HL-60 (cell line): Measurements from ENCODE around the gene PDK2.
A peak's percentile ranks its signal among the peaks of the same experiment; 100 is the strongest.

Source experiments
- DNase-seq, 2 experiments: peaks; one replicate each; pipeline ENCODE4 v3.0.0-alpha.2; 2010 to 2020; ENCODE audit warnings: low read depth in 1 of 2, low spot score in 1 of 2
- H3K27ac ChIP-seq: fragments of 250-450 bp; sonication (Bioruptor Pico); replicated peaks from 2 replicates; pipeline ENCODE4 v1.5.1; 2020; ENCODE audit warnings: mild to moderate bottlenecking, moderate library complexity
- H3K27me3 ChIP-seq: fragments of 250-450 bp; sonication (Bioruptor Pico); 2 replicates; pipeline ENCODE4 v1.5.1; 2021; ENCODE audit warnings: mild to moderate bottlenecking, moderate library complexity; ENCODE audit not compliant: insufficient read depth, poor library complexity, severe bottlenecking
- H3K4me3 ChIP-seq: replicated peaks from 2 replicates; pipeline ENCODE4 v1.5.1; 2011; ENCODE audit warnings: mild to moderate bottlenecking, control low read depth, low read length; ENCODE audit not compliant: insufficient read depth
- CTCF ChIP-seq: IDR thresholded peaks from one replicate; pipeline ENCODE4 v1.5.1; 2011; ENCODE audit warnings: low read length, control low read depth, inconsistent platforms; ENCODE audit not compliant: insufficient read depth
- GABPA ChIP-seq: IDR thresholded peaks from 2 replicates; pipeline ENCODE4 v1.6.1; 2012; ENCODE audit warnings: low read depth
- POLR2AphosphoS5 ChIP-seq: IDR thresholded peaks from 2 replicates; pipeline ENCODE4 v1.6.1; 2012; ENCODE audit warnings: low read depth
- REST ChIP-seq: IDR thresholded peaks from 2 replicates; pipeline ENCODE4 v1.6.1; 2012; ENCODE audit warnings: low read depth; ENCODE audit not compliant: insufficient replicate concordance
- SPI1 ChIP-seq: IDR thresholded peaks from 2 replicates; pipeline ENCODE4 v1.6.1; 2012; ENCODE audit warnings: low read depth, mild to moderate bottlenecking, borderline replicate concordance

PDK2 gene

GRCh38 chr17:50151041-50151936 lies 56.1 kb downstream of the PDK2 start:
- DNase-seq: peak; percentile 90 to 94
- Histone ChIP-seq H3K4me3 (peak overlapping the region; percentile 79), H3K27ac (peak overlapping the region; percentile 81), H3K27me3 (no peaks in the 10 kb centered on the region)
- TF ChIP-seq REST: no peak
- peak; percentile 73 for TF ChIP-seq GABPA
- TF ChIP-seq CTCF: peak; percentile 46
- TF ChIP-seq SPI1: no peak
- peak; percentile 48 for TF ChIP-seq POLR2AphosphoS5

- peak; percentile 77 to 91 for DNase-seq
- peak overlapping the region; percentile 81 for H3K27ac ChIP-seq
- no peaks in the 10 kb centered on the region for H3K27me3 ChIP-seq
- TF ChIP-seq POLR2AphosphoS5 (peak; percentile 73), SPI1 (peak; percentile 83), REST (no peak)
- H3K4me3 ChIP-seq: peak overlapping the region; percentile 79
Measured at GRCh38 chr17:50151937-50152547, 56.9 kb downstream of the PDK2 start.

- no peak overlapping the region for H3K4me3 ChIP-seq
- no peak overlapping the region for H3K27ac ChIP-seq
- no peak for TF ChIP-seq REST
- TF ChIP-seq CTCF: no peak
- no peak for TF ChIP-seq SPI1
- no peak for TF ChIP-seq POLR2AphosphoS5
- no peak for TF ChIP-seq GABPA
- no peaks in the 10 kb centered on the region for H3K27me3 ChIP-seq
- DNase-seq: no peak
Measured at GRCh38 chr17:50152736-50153135, 57.6 kb downstream of the PDK2 start.
